Large intestine (tissue), 3 donors: Measurements from ENCODE around the gene MAD2L1. TPM values are rescaled to one million over a fixed set of nuclear protein-coding genes. Genes with fewer than 3 reads are reported as not detected.

Experiments used
- DNase-seq, 2 donors: peaks; one replicate each; pipeline versions ENCODE4 v3.0.0 to v3.0.0-alpha.2; 2013
- H3K27ac ChIP-seq: one replicate; pipeline ENCODE4 v1.5.1; 2013; ENCODE audit warnings: low read length
- H3K27me3 ChIP-seq: 2 replicates; pipeline ENCODE4 v1.6.1; 2013; ENCODE audit warnings: low read length; ENCODE audit not compliant: control insufficient read depth, insufficient read depth
- H3K36me3 ChIP-seq: 2 replicates; pipeline ENCODE4 v1.6.1; 2013; ENCODE audit warnings: low read length; ENCODE audit not compliant: control insufficient read depth, insufficient read depth
- H3K4me1 ChIP-seq: one replicate; pipeline ENCODE4 v1.6.1; 2013; ENCODE audit warnings: low read length; ENCODE audit not compliant: control insufficient read depth, insufficient read depth
- H3K4me3 ChIP-seq: one replicate; pipeline ENCODE4 v1.5.1; 2013; ENCODE audit warnings: low read length
- H3K9me3 ChIP-seq: one replicate; pipeline ENCODE4 v1.6.1; 2013; ENCODE audit warnings: mild to moderate bottlenecking, low read depth, low read length, moderate library complexity; ENCODE audit not compliant: control insufficient read depth
- WGBS: methylation state at CpG from one replicate; pipeline ENCODE4 v1.1.5; 2013; ENCODE audit warnings: low lambda C conversion rate; ENCODE audit not compliant: insufficient coverage; 5-methylcytosine and 5-hydroxymethylcytosine counted together
- polyA plus RNA-seq: library from polyadenylated mRNA; unstranded; fragments of 120-200 nt; gene quantifications from one replicate; pipeline ENCODE4 v1.2.1, GENCODE V29; 2013

MAD2L1 gene
- polyA plus RNA-seq, 1 donor = 28.7 TPM

DNA sequence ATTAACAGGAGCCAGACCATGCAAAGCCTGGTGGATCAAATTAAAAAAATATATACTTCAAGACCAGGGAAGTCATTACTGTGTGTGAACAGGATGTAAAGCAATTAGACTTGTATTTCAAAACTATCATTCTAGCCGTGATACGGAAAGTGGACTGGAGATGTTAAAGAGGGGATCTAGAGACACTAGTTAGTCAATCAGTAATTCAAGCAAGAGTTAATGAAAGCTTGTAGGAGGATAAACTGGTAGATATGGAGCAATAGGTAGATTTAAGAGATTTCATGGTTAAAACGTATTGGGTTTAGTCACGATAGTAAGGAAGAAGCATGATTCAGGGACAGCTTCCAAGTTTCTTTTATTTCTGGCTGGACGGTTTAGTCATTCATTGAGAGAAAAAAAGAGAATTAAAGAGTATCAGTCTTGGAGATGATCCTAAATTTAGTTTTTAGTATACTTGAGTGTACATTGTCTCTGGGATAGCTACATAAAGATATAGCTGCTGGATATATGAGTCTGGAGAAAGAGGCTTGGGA is 3.9 kb downstream of the MAD2L1 start:
- no peak for DNase-seq
- no peaks in the 10 kb centered on the region for H3K36me3 ChIP-seq
- H3K4me1 ChIP-seq = peaks cover 2% of the 10 kb centered on the region
- H3K27ac ChIP-seq = no peak overlapping the region
- no peaks in the 10 kb centered on the region for H3K27me3 ChIP-seq
- 78% methylated on average over 3 of the region's 5 CpGs for WGBS
- no peaks in the 10 kb centered on the region for H3K9me3 ChIP-seq
- H3K4me3 ChIP-seq = no peak overlapping the region

DNA sequence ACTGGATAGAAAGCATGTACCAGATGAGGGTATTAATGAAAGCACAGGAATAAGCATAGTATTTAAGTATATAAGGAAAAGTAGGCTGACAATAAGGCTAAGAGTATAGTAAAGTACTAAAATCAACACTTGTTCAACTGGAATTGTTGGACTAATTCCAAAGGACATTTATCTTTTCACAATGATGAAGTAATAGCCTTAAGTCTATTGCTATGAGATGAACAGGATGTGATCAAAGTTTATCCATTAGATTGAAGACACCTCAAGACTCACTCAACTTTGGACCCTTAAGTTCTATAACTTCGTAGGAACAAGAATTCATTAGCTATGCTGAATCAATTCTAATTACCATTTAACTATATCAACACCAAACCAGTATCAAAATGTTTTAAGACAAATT is 7.6 kb downstream of the MAD2L1 start:
- Histone ChIP-seq H3K9me3 (no peaks in the 10 kb centered on the region), H3K27ac (peak overlapping the region; percentile 31), H3K36me3 (no peaks in the 10 kb centered on the region), H3K27me3 (no peaks in the 10 kb centered on the region), H3K4me3 (no peak overlapping the region), H3K4me1 (no peaks in the 10 kb centered on the region)
- no CpG with 5 or more reads among the region's 1 CpG for whole genome bisulfite sequencing
- DNase-seq = peak; percentile 61 to 84

DNA sequence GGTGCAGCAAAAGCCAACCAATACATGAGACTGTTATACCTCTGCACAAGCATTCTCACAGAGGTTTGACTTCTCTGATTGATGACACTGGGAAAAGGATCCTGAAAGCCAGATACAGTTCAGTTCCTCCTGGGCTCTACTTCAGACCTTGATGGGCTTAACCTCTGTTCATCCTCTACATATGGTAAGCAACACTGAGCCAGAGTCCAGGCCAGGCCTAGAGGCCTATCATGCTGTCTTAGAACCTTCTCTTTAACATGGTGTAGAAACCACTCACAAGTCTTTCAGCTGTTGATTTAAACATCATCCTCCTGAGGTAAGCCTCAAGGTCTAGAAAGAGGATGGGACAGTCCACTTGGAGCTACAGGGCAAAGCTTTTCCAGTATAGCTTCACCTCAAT is 9.2 kb downstream of the MAD2L1 start:
- H3K27ac ChIP-seq = no peak overlapping the region
- no peaks in the 10 kb centered on the region for H3K4me1 ChIP-seq
- no peaks in the 10 kb centered on the region for H3K9me3 ChIP-seq
- H3K36me3 ChIP-seq = no peaks in the 10 kb centered on the region
- H3K27me3 ChIP-seq = no peaks in the 10 kb centered on the region
- DNase-seq = no peak
- no peak overlapping the region for H3K4me3 ChIP-seq

DNA sequence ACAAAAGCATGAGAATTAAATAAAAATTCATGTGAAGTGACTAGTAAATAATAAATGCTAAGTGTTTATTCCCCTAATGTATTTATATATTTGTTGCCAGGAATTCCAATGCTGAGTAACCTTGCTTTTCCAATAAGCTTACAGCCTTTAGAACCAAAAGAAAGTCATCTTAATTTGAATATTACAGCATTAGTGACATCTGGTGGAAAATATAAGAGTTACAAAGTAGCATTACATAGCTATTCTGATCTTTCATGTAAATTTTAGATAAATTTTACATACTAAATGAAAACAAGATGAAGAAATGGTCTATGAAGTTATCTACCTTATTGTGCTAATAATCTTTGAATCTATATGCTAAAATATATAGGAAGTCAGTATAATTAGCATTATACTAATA is 10.4 kb downstream of the MAD2L1 start:
- Histone ChIP-seq H3K27me3 (no peaks in the 10 kb centered on the region), H3K27ac (no peak overlapping the region), H3K36me3 (no peaks in the 10 kb centered on the region), H3K9me3 (no peaks in the 10 kb centered on the region), H3K4me3 (no peak overlapping the region), H3K4me1 (no peaks in the 10 kb centered on the region)
- no peak for DNase-seq

DNA sequence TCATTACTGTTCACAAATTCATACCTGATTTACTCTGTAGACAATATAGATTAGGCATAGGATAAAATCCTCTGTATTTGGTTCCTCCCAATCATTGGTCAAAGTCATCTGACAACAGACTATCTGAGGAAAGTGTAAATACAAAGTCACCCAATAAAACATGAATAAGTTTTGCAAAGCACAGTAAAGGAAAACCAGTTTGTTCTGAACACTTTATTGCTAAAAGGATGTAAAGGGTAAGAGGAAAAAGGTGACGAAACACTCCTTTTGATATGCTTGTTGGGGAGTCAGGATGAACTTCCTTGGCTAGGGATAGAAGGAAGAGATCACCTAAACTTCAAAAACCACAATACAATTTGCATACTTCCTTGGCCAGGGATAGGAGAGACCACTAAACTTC is 10.9 kb downstream of the MAD2L1 start:
- WGBS = 60% methylated on average over 1 of the region's 1 CpG
- H3K4me3 ChIP-seq = no peak overlapping the region
- no peaks in the 10 kb centered on the region for H3K36me3 ChIP-seq
- no peaks in the 10 kb centered on the region for H3K9me3 ChIP-seq
- no peaks in the 10 kb centered on the region for H3K4me1 ChIP-seq
- no peak for DNase-seq
- no peaks in the 10 kb centered on the region for H3K27me3 ChIP-seq
- H3K27ac ChIP-seq = no peak overlapping the region

DNA sequence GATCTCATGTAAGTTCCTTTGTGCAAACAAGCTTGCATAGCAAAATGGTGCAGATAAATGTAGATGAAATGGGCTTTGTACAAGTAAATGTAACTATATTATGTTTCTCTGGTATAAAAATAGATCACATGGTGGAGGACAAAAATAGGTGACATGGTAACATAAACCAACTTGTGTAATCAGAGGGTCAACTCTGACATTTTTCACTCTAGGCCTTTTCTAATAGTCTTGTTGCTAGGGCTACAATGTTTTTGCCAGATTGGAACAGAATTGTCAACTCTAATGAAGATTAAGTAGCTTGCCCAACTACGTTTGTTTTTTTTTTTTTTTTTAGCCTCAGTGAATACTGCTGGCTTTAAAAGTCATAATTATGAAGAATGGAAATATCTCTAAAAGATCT is 11.5 kb downstream of the MAD2L1 start:
- H3K27ac ChIP-seq = no peak overlapping the region
- H3K4me1 ChIP-seq = no peaks in the 10 kb centered on the region
- no peak for DNase-seq
- no peaks in the 10 kb centered on the region for H3K27me3 ChIP-seq
- WGBS = 33% methylated on average over 1 of the region's 1 CpG
- no peaks in the 10 kb centered on the region for H3K9me3 ChIP-seq
- no peaks in the 10 kb centered on the region for H3K36me3 ChIP-seq
- no peak overlapping the region for H3K4me3 ChIP-seq

DNA sequence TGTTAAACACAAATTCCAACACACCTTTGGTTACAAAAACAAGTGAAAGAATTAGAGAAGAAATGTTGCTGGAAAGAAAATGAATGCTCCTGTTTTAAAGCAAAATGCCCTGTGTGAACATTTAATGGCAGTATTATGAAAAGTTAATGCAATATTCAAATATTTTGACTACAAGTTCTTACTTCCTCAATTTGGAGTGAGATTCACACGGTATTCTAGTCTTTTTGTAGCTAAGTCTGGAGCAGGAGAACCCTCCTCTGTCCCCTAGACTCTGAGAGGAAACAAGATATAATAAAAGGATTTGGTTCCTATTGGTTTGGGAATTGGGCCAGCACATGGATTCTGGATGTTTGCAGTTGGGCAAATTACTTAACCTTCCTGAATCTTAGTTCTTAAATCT is 12.7 kb downstream of the MAD2L1 start:
- H3K27ac ChIP-seq = no peak overlapping the region
- H3K4me3 ChIP-seq = no peak overlapping the region
- no peaks in the 10 kb centered on the region for H3K27me3 ChIP-seq
- no peaks in the 10 kb centered on the region for H3K9me3 ChIP-seq
- H3K36me3 ChIP-seq = no peaks in the 10 kb centered on the region
- DNase-seq = no peak
- no peaks in the 10 kb centered on the region for H3K4me1 ChIP-seq
- no CpG with 5 or more reads among the region's 1 CpG for WGBS

DNA sequence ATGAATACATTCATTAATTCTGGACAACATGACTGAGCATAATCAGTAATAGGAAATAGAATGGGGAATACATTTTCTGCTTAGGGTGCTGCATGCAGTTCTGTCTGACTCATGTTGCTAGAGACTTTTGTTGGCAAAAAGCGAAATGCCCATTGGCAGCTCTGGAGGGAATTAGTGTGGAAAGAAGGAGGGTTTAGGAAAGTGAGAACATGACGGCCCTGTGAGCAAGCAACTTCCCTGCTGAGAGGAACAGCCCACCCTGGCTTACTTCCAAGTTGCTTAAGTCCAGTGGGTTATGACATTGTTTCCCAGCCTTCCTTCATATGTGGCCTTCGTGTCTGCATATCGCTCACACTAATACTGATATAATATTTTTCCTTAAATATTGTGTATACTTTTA is 13.8 kb downstream of the MAD2L1 start:
- Histone ChIP-seq H3K27me3 (no peaks in the 10 kb centered on the region), H3K4me1 (no peaks in the 10 kb centered on the region), H3K27ac (no peak overlapping the region), H3K36me3 (no peaks in the 10 kb centered on the region), H3K4me3 (no peak overlapping the region), H3K9me3 (no peaks in the 10 kb centered on the region)
- 79% methylated on average over 3 of the region's 4 CpGs for WGBS
- DNase-seq = no peak

DNA sequence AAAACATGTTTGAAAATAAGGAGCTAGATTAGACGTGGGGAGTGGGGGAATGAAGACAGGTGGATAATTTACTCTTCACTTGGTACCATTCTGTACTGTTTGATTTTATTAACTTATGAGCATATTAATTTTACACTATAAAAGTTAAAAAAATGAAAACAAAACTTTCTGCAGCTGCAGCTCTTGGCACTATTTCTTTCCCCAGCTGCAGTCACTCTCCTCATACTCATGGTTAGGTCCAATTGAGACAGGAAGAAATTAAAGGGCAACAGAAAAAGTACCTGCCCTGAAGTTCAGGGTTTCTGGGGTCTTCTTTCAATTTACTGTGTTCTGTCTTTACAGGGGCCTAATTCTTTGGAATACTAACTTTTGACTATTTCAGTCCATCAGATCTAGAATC is 15.4 kb downstream of the MAD2L1 start:
- H3K27ac ChIP-seq = no peak overlapping the region
- no peaks in the 10 kb centered on the region for H3K9me3 ChIP-seq
- no peaks in the 10 kb centered on the region for H3K27me3 ChIP-seq
- 50% methylated on average over 1 of the region's 1 CpG for WGBS
- H3K4me1 ChIP-seq = no peaks in the 10 kb centered on the region
- no peak overlapping the region for H3K4me3 ChIP-seq
- H3K36me3 ChIP-seq = no peaks in the 10 kb centered on the region
- DNase-seq = no peak

DNA sequence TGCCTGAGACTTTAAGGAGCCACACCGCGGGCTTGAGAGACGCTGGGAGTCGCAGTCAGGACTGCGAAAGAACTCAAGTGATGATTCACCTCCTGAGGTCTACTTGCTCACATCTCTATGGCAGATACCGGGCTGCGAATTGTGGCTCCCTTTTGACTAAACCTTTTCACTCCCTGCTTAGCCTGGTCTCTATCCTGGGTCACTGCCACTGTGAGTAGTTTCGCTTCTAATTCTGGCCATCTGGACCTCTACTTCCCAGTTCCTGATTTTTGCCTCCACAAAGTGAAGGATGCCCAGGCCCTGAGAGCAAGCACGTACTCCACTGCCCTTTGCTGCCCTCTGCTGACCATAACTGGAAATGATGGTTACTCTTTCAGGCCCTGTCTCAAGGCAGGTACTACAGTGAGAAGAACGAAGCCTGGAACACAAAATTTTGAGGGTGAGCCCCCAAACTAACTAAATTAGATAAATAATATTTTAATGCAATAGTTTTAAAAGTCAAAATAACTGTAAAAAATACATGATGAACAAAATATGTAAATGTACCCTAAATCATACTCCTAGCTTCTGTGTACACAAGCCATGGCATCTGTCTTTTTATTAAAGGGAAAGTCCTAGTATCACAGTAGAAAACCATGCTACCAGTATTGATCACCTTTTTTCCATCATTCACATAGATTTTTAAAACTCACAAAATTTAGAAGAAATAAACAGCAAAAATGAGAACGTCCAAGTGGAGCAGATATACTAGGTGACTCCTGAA is 16.7 kb downstream of the MAD2L1 start:
- no peak overlapping the region for H3K27ac ChIP-seq
- DNase-seq = peak; percentile 66 to 78
- H3K9me3 ChIP-seq = no peaks in the 10 kb centered on the region
- no peak overlapping the region for H3K4me3 ChIP-seq
- WGBS = 50% methylated on average over 2 of the region's 11 CpGs
- H3K27me3 ChIP-seq = no peaks in the 10 kb centered on the region
- no peaks in the 10 kb centered on the region for H3K36me3 ChIP-seq
- no peaks in the 10 kb centered on the region for H3K4me1 ChIP-seq

DNA sequence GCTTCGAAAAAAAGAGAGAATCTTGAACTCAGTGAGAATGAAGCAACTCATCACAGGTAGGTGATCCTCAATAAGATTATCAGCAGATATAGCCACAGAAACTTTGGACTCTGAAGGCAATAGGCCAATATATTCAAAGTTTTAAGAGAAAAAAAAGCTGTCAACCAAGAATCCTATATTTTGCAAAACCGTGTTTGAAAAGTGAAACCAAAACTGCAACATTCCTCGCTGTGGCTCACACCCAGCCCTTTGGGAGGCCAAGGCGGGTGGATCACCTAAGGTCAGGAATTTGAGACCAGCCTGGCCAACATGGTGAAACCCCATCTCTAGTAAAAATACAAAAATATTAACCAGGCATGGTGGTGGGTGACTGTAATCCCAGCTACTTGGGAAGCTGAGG is 22.8 kb downstream of the MAD2L1 start:
- Histone ChIP-seq H3K27ac (no peak overlapping the region), H3K27me3 (no peaks in the 10 kb centered on the region), H3K4me1 (no peaks in the 10 kb centered on the region), H3K36me3 (no peaks in the 10 kb centered on the region), H3K4me3 (no peak overlapping the region), H3K9me3 (peaks cover 3% of the 10 kb centered on the region)
- DNase-seq = no peak
- 90% methylated on average over 2 of the region's 4 CpGs for WGBS
